NCI-H2081 (cell line): ENCODE results near the gene UMODL1.

Experiments used
- DNase-seq, 2 experiments: peaks; one replicate each; lab custom pipeline; 2025; lab: John Stamatoyannopoulos, UW

The UMODL1 gene, protein sequence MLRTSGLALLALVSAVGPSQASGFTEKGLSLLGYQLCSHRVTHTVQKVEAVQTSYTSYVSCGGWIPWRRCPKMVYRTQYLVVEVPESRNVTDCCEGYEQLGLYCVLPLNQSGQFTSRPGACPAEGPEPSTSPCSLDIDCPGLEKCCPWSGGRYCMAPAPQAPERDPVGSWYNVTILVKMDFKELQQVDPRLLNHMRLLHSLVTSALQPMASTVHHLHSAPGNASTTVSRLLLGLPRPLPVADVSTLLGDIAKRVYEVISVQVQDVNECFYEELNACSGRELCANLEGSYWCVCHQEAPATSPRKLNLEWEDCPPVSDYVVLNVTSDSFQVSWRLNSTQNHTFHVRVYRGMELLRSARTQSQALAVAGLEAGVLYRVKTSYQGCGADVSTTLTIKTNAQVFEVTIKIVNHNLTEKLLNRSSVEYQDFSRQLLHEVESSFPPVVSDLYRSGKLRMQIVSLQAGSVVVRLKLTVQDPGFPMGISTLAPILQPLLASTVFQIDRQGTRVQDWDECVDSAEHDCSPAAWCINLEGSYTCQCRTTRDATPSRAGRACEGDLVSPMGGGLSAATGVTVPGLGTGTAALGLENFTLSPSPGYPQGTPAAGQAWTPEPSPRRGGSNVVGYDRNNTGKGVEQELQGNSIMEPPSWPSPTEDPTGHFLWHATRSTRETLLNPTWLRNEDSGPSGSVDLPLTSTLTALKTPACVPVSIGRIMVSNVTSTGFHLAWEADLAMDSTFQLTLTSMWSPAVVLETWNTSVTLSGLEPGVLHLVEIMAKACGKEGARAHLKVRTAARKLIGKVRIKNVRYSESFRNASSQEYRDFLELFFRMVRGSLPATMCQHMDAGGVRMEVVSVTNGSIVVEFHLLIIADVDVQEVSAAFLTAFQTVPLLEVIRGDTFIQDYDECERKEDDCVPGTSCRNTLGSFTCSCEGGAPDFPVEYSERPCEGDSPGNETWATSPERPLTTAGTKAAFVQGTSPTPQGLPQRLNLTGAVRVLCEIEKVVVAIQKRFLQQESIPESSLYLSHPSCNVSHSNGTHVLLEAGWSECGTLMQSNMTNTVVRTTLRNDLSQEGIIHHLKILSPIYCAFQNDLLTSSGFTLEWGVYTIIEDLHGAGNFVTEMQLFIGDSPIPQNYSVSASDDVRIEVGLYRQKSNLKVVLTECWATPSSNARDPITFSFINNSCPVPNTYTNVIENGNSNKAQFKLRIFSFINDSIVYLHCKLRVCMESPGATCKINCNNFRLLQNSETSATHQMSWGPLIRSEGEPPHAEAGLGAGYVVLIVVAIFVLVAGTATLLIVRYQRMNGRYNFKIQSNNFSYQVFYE

DNA sequence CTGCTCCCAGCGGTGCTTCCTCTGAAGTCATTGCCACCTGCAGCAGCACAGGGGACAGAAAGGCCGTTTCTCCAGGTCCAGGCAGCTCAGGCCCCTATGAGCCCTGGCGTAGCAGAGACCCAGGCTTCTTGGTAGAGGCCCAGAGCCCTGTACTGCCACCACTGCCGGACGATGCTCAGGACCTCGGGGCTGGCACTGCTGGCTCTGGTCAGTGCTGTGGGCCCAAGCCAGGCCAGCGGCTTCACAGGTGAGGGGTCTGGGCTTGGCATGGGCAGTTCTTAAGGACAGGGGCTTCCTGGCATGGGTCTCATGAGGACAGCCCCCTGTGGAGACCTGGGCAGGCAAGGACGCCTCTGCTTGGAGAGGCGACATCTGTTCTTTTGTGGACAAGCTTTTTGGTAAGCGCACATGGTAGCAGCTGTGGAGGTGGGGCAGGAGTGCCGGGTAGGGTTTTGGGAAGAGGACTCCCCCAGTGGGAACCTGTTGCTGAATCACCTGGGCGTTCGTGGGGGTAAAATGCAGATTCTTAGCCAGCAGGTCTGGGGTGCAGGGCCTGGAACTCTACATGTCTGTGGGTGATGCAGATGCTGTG is at the start of gene UMODL1:
UMODL1 (plus strand) TSS at position 172 of the 592 bp plus-strand sequence; CDS start at position 172, 0 bp downstream.
- DNase-seq, result no peak

DNA sequence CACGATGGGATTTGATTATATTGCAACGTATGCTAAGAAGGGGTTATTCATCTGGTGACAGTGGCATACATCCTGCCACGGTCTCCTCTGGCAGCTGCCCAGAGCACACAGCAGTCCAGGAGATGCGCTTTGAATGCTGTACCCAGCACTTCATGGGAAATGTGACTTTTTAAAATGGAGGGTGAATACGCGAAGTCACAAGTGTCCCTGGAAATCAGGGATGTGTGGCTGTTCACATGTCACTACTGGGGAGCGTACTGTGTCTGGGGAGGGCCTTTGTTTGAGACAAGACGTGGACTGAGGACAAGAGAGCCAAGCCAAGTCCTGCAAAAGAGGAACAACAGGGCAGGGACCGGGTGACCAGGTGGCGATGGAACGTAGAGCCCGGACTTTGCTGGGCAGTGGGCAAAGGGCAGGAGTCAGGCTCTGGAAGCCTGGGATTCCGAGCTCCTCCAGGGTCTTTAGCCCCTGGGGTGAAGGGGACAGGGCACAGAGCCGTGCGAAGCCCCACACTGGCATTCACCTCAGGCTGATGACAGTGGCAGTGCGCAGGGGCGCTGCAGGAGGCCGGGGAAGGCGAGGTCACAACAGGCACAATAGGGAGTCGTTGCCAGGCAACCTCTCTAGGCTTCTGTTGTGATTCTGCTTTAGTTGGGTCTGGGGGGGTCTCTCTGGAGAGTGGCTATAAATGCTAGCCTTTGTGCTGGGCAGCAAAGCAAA is 49.6 kb upstream of the UMODL1 start:
- DNase-seq, result peak; percentile 58 to 62

DNA sequence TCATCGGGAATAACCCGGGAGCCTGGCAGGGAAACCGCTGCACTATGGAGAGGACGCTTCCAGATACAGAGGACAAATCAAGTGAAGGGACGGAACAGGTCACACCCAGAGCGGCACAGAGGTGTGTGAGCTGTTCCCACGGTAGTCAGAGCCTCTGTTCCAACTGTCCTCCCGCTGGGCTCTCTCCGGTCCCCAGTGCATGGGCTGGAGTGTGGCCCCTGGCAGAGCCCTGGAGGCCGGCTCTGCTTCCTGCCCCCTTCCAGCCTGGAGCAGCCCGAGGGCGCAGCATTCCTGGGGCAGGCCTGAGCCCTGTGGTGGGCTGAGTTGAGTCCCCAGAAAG is 49.1 kb upstream of the UMODL1 start:
- no peak for DNase-seq

DNA sequence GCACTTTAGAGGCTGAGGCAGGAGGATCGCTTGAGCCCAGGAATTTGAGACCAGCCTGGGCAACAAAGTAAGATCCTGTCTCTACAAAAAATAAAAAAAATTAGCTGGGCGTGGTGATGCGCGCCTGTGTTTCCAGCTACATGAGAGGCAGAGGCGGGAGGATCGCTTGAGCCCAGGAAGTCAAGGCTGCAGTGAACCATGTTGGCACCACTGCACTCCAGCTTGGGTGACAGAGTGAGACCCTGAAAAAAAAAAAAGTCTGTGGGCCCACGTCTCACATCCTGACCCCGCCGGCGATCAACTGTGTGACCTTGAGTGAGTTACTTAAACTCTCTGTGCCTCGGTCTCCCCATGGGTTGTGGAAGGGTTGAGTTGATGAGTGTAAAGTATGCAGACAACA is 48.2 kb upstream of the UMODL1 start:
- no peak for DNase-seq

DNA sequence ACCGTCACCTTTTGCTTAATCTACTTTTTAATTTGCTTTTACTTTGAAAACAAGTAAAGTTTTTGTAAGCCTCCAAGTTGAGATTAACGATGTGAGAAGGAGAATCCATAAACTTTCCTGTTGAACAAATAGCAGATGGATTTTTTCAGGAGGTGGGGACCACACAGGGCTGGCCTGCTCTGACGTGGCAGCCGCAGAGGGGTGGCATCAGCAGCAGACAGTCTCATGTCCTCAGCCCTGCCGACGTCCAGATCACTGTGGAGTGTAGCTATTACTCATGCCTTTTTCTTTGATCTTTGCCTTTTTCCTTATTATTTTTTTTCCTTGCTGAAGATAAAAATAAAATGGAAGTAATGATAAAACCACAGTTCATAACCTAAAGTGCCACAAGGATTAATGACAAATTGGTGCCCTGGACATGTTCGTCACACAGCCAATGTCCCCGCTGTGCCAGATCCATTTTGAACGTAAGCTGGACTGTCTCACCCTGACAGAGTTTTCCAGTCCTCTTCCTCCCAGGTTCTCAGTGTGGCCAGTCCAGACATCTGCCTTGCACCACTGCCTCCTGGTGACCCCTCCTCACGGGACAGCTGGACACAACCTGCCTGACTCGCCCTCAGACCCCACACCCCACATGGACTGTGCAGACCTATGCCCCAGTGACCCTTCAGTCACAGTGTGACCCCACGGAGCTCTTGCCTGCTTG is 45.6 kb upstream of the UMODL1 start:
- no peak for DNase-seq

DNA sequence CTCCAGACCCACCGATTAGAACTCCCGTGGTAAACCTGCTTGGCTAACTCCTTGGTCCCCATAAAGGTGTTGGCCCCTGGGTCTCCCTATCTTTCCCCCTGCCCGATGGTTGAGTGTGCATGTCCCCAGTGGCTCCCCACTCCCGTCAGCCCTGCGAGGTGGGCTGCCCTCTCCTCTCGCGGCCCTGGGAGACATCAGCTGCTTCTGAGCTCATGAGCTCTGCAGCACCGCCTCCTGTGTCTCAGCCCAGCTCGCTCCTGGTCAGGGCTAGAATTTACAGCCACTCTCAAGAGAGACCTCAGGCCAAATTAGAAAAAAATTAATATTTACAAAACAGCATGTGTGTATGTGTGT is 45.1 kb upstream of the UMODL1 start:
- no peak for DNase-seq

DNA sequence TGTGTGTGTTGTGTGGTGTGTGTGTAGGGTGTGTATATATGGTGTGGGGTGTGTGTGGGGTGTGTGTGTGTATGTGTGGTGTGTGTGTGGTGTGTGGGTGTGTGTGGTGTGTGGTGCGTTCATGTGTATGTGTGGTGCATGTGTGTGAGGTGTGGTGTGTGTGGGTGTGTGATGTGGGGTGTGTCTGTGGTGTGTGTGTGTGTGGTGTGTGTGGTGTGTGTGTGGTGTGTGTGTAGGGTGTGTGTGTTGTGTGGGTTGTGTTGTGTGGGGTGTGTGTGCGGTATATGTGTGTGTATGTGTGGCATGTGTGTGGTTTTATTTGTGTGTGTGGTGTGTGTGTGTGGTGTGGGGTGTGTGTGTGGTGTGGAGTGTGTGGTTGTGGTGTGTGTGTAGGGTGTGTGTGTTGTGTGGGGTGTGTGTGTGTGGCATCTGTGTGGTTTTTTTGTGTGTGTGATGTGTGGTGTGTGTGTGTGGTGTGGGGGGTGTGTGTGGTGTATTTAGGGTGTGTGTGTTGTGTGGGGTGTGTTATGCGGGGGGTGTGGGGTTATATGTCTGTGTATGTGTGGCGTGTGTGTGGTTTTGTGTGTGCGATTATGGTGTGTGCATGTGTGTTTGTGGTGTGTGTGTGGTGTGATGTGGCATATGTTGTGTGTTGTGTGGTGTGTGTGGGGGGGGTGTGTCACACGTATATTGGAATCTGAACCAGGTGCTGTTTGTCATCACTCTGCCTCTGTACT is 43.9 kb upstream of the UMODL1 start:
- DNase-seq, result no peak

DNA sequence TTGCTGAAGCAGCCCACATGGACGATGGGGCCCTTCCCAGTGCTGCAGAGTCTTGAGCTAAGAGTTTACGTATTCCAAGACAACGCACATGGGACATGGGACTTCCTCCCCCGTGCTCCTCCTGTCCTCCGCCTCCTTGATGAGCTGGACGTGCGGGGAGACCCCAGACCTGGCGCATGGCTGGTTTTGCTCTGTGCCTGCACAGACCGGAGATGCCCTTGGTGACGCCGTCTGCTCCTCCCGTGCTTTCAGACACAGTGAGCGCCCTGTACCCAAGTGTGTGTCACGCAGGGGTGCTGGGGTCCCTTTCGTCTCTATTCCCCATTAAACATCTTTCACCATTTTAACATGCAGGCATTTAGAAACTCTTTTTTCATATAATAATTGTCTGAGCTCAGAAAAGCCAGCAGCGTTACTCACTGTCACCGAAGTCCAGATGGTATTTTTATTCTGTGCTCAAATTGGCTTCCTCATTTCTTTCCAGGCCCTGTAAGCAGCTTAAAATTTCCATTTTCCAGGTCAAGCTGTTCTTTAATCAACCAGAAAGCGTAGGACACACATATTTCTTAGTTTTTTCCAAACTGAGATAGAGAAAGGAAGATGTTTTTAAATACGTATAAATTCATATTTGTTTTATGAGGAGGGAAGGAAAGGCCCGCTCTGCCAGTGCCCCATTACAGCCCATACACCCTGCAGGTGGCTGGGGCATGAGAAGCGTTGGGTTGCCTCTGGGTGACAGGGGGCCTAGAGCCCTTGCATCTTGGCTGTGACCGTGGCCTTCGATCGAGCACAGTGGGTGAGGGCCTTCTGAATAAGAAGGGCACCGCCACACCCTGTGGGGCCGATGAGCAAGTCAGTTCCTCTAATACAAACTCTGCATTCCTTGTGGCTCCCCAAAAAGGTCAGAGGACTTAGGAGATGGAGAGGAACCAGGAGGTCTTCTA is 43.0 kb upstream of the UMODL1 start:
- no peak for DNase-seq

DNA sequence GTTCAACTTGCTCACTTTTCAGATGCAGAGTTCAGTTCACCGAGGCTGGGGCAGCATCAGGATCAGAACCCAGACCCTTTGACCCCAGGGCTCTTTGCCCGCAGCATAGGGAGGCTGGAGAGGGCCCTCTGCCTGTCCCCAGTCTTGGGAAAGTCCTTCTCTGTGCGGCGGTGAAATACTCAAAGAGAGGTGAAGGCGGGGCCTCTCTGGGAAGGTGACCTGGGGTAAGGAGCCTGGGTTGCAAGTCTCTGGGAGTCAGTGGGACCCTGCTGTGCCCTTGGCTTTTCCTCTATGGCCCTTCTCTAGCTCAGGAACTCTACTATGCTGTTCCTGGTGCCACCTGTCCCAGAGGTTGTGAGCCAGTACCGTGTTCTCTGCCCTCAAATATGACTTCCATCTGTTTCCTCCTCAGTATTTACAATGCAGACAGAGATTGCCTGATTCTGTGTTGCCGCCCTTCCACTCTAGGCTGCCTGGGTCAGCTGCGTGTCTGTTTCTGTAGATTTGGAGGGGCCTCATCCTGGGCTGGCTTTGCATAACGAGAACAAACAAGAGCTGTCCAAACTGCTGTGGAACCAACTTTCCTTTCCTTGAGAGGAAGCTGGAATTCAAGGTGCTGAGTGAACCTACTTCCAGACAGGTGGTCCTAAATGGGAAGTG is 42.2 kb upstream of the UMODL1 start:
- DNase-seq, result no peak

DNA sequence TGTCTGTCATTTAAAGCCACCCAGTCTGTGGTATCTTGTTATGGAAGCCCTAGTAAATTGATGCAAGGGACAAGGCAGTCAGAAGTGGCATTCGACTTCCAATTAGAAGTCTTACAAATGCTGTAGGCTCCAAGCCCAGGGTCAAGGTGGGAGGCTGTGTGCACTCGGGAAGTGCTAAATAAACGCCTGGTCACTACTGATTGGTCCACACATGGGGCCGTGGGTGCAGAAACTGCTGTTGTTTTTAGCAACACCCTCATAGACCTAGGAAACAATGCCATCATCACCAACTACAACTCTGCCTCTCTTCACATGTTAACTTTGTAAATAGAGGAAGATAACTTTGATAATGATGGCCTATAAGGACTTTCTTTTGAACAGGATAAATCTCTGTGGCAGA is 40.8 kb upstream of the UMODL1 start:
- DNase-seq, result no peak

DNA sequence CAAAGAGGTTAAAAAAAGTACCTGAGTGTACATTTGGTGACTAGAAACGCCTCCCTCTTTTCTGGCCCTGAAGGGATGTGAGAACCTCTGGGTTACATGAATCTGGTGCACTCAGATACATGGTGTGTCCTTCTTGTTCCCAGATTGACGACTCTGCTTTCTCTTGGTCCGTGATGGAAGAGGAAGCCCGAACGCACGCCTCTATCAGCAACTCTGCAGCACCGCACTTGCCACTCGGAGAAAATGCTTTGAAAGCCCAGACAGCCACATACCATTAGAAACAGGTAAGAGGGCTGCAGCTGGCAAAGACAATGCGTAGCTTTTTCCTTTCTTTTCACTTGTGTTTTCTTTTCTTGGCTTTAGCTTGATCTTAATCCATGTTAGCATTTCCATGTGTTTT is 39.9 kb upstream of the UMODL1 start:
- DNase-seq, result no peak

DNA sequence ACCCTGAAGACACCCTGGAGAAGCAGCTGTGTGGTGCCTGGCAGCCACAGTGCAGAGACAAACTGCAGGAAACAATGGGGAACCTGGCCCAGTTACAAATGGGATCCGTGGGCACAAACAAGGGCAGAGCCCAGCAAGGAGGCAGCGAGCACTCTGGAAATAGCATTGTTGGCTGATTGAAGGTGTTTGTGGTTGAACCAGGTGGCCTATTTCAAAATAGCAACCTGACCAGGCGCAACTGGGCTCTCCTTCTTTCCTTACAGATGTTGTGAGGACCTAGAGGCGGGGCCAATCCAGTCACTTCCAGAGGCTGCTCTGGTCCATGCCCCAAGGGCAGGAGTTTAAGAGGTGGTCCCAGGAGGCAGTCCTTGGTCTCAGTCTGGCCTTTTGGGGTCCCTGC is 39.3 kb upstream of the UMODL1 start:
- DNase-seq, result peak in 1 of 2 experiments; percentile 24

DNA sequence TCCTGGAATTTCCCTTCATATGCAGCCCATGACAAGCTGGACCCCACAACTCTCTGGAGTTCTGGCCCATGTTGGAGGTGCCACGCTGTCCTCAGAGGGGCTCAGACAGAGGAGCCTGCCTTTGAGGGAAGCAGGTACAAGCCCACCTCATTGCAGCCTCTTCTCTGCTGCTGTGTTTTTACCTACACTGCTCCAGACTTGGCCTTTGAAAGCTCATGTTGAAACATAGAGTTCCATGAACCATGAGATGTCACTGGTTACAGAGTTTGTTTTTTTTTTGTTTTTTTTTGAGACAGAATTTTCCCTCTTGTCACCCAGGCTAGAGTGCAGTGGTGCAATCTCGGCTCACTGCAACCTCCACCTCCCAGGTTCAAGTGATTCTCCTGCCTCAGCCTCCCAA is 38.9 kb upstream of the UMODL1 start:
- no peak for DNase-seq

DNA sequence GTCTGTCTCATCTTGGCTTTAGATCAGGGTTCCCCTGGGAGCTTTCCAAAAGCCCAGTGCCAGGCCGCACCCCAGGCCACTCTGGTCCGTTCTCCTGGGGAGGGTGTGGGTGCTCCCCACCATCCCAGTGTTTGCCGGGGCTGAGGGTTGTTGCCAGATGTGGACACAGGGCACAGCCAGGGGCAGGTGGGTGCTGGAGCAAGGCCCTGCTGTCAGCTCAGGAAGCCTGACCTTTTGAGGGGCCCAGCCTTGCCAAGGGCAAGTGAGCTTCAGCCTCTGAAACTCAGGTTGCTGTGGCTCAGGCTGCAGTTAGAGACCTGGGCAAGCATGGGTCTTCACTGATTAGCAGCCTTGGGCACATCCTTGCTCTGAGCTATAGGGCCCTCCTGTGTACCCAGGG is 38.1 kb upstream of the UMODL1 start:
- no peak for DNase-seq

DNA sequence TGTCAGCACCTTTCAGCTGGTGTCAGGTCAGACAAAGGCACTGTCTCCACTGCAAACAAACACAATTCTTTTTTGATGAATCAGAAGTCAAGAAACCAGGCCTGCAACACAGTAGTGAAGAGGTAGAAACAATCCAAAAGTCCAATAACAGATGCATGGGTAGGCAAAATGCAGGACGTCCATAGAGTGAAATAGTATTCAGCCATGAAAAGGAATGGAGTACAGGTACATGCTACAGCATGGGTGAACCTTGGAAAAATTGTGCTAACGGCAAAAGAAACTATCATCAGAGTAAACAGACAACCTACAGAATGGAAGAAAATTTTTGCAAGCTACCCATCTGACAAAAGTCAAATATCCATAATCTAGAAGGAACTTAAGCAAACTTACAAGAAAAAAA is 34.8 kb upstream of the UMODL1 start:
- DNase-seq, result no peak

DNA sequence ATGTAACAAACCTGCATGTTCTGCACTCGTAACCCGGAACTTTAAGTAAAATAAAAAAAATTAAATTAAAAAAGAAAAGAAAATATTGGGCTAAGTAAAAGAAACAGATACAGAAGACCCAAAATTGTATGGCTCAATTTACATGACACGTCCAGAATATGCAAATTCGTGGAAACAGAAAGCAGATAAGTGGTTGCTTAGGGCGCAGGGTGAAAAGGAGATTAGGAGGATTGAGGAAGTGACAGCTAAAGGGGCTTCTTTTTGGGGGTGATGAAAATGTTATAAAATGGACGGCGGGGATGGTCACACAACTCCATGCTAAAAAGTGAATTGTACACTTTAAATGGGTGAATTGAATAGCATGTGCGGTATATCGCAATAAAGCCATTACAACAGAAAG is 33.6 kb upstream of the UMODL1 start:
- DNase-seq, result no peak

DNA sequence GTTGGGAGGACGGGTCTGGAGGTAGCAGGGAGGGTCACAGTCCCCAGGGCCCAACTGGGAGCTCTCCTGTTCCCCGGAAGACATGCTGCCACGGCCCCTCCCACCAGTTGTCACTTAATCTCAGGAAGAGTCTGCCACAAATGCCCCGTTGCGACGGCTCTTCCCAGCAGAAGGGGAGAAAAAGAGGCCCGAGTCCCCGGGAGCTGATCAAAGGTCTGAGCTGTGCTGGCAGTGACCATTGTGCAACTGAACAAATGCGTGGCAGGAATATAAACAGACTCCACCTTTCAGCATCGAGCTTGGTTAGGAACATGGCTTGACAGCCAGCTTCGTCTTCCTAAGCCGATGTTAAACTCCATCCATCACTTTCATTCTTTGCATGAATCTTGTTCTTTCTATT is 33.2 kb upstream of the UMODL1 start:
- no peak for DNase-seq

DNA sequence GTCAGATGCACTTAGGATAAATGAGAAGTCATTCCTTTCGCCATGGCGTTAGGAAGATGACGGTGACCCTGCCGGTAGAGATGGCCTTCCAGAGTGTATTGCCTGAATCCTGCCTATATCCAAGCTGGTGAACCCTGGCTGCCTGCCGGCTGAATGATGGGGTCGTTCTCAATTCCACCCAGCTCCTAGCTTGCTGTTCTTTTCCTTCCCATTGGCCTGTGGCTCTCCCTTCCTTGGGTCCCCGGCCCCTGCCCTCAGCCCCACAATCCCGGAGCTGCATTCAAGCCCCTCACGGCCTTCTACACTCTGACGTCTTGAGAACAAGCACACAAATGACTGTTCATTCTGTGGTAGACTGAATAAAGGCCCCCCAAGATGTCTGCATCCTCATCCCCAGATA is 32.7 kb upstream of the UMODL1 start:
- no peak for DNase-seq
